ENCODE data around the gene SEC61A2.
"Not testable (repeated sequence)": the region's sequence is repeated elsewhere in the genome, so short reads cannot be mapped to it uniquely, and the experiment has no call there.

SEC61A2 gene

GRCh38 chr10:12129222-12130111, at the start of gene SEC61A2:
TSS of gene SEC61A2 (plus strand) at chr10:12129677. CDS start at chr10:12129788, 111 bp downstream.
- in situ Hi-C loops (cut with HindIII; ENCODE audit: low sequenced_read_pairs): loop anchor here (5.0 kb wide), 1 partner anchor 38 kb away; no protein-coding TSS in a partner anchor
- TF ChIP-seq CTCF (IDR thresholded peaks at IDR 0.05; ENCODE audit: low read depth, low read length, missing control alignments): no peak
- DNase-seq (ENCODE audit: low read depth): peak; percentile 49
- H3K4me3 ChIP-seq (ENCODE audit: low read depth, low read length): peak within 1 kb of the TSS; percentile 77

- no peak for DNase-seq (ENCODE audit: low read depth)
- no peak for TF ChIP-seq CTCF (IDR thresholded peaks at IDR 0.05; ENCODE audit: low read depth, low read length, missing control alignments)
- in situ Hi-C loops (cut with HindIII; ENCODE audit: low sequenced_read_pairs): no loop called here
- H3K4me3 ChIP-seq (ENCODE audit: low read depth, low read length): no peak overlapping the region
Measured at GRCh38 chr10:12081470-12081869, 48.0 kb upstream of the SEC61A2 start.

- TF ChIP-seq CTCF (IDR thresholded peaks at IDR 0.05; ENCODE audit: low read depth, low read length, missing control alignments): no peak
- no peak overlapping the region for H3K4me3 ChIP-seq (ENCODE audit: low read depth, low read length)
- in situ Hi-C loops (cut with HindIII; ENCODE audit: low sequenced_read_pairs): no loop called here
- DNase-seq (ENCODE audit: low read depth): peak; percentile 20
Measured at GRCh38 chr10:12081879-12082557, 47.5 kb upstream of the SEC61A2 start.

DNA sequence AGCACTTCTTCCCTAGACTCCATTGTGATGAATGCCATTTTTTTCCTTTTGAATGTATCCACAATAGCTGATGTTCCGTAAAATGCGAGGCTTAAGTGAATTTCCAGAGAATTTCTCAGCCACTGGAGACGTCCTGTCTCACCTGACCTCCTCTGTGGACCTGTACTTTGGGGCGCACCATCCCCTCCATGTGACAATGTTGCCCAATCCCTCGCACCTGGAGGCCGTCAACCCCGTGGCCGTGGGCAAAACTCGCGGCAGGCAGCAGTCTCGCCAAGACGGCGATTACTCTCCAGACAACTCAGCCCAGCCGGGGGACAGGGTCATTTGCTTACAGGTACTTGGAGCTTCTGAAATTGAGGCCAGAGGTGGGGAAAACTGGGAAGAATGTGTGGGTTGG, 40.6 kb upstream of the SEC61A2 start:
- no peak for DNase-seq (ENCODE audit: low read depth)
- in situ Hi-C loops (cut with HindIII; ENCODE audit: low sequenced_read_pairs): no loop called here
- TF ChIP-seq CTCF (IDR thresholded peaks at IDR 0.05; ENCODE audit: low read depth, low read length, missing control alignments): no peak
- H3K4me3 ChIP-seq (ENCODE audit: low read depth, low read length): no peak overlapping the region

GRCh38 chr10:12091421-12091820, 38.1 kb upstream of the SEC61A2 start:
- in situ Hi-C loops (cut with HindIII; ENCODE audit: low sequenced_read_pairs): no loop called here
- no peak for DNase-seq (ENCODE audit: low read depth)
- no peak overlapping the region for H3K4me3 ChIP-seq (ENCODE audit: low read depth, low read length)
- TF ChIP-seq CTCF (IDR thresholded peaks at IDR 0.05; ENCODE audit: low read depth, low read length, missing control alignments): no peak

DNA sequence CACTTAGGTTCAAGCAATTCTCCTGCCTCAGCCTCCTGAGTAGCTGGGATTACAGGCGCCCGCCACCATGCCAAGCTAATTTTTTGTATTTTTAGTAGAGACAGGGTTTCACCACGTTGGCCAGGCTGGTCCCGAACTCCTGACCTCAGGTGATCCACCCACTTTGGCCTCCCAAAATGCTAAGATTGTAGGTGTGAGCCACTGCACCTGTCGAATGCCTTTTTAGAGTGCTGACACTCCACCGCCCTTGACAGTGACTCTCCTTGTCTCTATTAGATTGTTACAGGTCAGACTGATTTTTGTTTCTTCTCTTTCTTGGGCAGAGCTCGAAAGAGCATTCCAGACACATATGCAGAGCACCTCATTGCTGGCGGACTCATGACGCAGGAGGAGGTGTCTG, 32.1 kb upstream of the SEC61A2 start:
- in situ Hi-C loops (cut with HindIII; ENCODE audit: low sequenced_read_pairs); DNase-seq (ENCODE audit: low read depth); H3K4me3 ChIP-seq (ENCODE audit: low read depth, low read length): not testable (repeated sequence)

DNA sequence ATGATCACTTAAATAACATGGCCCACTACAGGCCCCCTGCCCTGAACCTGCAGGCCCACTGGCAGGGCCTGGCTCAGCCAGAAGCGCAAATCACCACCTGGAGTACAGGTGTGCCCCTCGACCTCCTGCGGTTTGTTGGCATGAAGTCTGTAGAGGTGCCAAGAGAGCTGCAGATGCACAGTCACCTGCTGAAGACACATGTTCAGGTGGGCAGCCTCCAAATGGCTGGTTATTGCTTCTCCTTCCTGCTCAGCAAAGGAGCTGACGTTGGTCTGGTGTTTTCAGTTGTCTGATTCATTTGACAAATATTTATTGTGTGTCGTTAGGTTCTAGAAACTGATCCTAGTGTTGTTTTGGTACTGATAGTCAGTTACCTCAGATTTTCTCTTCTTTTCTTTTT, 31.7 kb upstream of the SEC61A2 start:
- DNase-seq (ENCODE audit: low read depth): no peak
- TF ChIP-seq CTCF (IDR thresholded peaks at IDR 0.05; ENCODE audit: low read depth, low read length, missing control alignments): no peak
- in situ Hi-C loops (cut with HindIII; ENCODE audit: low sequenced_read_pairs): no loop called here
- no peak overlapping the region for H3K4me3 ChIP-seq (ENCODE audit: low read depth, low read length)
